Measurements from ENCODE around the gene ARL8B.

ARL8B gene

DNA sequence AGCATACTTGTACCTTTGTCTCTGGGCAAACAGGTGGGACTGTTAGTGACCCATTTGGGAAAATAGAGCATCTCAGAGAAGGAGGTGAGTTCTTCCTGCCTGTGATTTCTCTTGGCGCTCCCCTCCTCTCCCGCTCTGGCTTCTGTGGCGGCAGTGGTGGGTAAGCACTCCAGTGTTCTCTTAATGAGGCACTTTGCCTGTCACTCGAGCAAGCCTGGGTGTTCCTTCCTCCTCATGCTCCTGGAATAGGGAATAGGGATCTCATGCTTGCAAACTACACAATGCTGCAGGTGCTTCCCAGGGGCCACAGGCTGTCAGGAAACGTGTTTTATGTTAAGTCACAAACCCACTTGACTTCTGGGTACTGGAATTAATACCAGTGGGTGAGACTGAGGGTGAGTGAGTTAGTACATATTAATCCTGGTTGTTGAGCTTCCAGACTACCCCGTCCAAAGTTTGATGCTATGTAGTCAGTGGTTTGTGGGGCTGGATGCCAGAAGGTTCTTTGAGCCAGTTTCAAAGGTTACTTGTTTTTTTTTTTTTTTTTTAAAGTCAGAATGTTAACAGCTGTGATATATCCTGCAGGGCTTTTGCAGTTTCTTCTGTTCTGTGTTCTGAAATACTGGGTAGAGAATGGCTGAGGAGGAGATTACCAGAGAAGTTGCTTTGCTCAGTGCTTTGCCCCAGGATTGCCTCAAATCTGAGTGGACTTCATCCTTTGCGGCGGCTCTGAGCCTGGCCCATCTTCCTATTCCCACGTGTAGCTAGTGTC lies 95.9 kb downstream of the ARL8B start:
- no peak for DNase-seq

DNA sequence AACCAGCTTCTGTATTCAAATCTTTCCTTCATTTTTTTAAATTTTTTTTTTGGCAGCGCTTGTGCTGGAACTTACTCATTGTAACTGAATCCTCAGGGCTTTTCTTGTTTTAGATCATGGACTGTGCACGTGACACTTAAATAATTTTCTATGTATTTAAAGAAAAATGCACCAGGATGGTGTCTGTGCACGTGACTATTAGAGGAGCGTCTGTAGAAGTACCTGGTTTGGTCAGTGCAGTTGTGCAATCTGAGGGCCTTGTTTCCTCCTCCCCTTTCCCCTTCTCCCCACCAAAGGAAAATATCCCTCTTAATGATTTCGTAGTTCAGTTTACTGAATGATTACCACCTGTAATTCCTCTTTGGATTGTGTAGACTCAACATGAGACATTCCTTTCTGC lies 96.7 kb downstream of the ARL8B start:
- no peak for DNase-seq

DNA sequence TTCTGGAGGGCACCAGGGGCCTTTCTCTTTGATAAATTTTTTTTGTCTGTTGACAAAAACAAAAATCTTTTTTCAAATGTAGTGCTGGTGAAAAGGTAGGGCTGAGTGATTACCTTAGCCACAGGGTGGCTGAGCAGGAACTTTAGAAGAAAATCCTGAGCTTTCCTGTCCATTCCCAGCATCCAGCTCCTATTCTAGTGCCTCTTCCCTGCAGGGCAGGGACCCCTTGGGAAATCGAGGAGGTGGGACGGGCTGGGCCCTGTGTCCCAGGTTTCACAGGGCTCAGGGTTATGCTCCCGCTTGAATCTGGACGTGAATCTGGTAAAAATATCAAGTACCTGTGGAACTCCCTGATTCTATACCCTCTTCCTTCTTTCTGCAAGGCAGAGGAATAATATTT lies 97.1 kb downstream of the ARL8B start:
- DNase-seq = no peak

DNA sequence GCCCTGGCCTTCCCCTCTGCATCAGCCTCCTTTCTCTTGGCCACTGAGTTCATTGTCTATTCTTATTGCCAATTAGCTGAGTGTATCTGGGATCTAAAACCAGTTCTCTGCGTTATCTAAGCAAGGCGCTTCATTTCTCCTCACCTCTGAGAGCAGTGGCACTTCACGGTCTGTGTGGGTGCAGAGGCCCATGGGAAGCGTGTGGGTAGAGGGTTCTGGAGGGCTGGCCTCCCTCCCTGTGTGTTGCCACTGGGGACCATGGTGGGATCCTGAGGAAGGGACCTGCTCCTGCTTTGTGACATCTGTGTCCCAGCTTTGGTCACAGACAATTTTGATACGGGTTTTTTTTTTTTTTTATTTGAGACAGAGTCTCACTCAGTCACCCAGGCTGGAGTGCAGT lies 98.1 kb downstream of the ARL8B start:
- no peak for DNase-seq

DNA sequence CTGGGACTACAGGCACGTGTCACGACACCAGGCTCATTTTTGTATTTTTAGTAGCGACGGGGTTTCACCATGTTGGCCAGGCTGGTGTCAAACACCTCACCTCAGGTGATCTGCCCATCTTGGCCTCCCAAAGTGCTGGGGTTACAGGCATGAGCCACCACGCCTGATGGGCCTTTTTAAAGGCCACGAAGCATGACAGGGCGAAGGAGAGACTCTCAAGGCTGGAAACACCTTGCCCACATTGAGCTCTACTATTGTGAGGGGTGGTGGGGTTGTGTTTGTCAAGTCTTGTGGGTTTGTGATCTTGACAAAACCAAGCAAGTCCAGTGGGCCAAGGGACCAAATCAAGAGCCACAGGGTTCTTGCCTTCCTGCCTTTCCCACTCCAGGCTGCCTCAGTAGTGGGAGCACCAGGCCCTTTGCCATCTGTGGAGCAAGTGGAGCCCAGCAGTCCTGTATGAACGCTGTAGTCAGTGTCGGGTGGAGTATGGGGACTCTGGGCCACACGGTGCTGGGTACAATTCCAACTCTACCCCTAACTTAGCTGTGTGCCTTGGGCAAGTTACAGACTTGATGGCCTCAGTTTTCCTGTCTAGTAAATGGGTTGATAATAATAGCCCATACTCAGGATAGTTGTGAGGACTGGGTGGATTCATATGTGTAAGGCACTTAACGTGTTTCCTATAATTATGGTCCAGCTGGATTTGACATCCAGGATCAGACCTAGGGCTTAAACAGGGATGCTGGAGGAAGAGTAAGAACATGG lies 98.8 kb downstream of the ARL8B start:
- DNase-seq = no peak

DNA sequence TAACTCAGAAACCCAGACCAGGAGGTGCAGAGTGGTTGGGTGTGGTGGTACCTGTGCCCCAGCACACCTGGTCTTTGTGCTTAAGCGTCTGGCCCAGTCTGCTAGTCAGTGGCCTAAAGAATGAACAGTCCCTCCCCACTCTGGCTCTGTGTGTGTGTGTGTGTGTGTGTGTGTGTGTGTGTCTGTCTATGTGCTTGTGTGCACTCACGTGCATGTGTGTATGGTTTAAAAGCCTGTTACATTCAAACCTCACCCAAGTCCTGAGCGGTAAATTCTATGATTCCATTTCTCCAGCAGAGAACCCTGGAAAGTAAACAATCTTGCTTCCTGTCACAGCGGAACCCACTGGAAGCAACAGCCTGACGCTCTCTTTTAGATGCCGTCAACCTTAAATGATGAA lies 99.6 kb downstream of the ARL8B start:
- DNase-seq = no peak

DNA sequence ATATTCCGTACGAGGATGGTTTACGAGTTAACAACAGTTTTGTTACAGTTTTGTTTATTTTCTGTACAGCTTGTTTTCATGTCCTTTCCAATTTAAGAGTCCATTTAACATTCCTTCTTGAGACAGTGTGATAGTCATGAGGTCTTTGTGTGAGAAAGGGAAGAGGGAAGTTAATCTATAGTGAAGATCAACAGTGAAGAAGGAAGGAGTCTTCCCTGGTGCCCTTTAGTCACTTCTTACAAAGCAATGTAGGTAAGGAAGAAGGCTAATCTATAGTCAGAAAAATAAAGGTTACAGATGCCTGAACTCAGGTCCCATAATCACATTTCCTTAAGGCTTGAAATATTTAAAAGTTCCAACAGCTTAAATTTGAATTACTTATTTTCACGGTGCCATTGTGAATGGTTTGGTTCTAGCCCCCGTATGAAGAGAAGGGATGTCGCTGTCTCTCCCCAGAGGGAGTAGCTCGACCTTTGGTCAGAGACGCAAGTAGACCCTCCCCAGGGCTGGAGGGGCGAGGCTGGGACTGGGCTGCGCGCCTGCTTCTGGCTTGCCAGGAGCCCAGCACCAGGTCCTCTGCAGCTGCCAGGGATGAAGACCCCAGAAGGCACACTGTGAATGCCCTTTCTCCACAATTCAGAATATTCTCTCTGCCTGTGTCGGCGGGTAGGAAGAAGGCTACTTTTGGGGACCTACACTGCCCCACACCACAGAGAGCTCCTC lies 100.4 kb downstream of the ARL8B start:
- DNase-seq = no peak

DNA sequence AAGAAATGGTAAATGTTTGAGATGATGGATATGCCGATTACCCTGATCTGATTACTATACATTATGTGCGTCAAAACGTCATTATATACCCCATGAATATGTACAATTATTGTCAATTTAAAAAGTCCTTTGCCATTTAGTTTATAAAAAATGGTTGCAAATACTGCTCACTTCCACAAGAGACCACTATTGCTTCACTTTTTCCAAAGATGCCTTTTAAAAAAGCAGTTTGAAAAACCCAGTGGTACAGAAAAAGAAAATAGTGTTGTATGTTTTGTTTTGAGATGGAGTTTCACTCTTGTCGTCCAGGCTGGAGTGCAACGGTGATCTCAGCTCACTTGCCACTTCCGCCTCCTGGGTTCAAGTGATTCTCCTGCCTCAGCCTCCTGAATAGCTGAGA lies 104.7 kb downstream of the ARL8B start:
- DNase-seq = no peak

DNA sequence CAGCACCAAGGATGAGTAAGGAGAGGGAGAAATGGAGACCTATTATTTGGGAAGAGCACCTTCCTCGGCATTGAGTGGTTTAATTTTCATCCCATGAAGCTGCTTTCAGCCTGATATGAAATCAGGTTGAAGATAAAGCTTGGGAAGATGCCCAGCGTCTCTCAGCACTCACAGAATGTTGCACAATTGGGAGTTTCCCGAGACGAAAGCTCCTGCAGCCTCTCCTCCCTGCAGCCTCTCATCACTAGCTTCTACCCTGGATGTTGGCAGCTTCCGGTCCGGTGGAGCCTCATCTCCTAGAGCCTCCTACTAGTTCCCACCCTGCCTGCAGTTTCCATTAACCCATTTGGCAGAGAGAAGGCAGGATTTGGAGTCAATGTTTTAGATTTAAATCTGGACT lies 105.7 kb downstream of the ARL8B start:
- no peak for DNase-seq

DNA sequence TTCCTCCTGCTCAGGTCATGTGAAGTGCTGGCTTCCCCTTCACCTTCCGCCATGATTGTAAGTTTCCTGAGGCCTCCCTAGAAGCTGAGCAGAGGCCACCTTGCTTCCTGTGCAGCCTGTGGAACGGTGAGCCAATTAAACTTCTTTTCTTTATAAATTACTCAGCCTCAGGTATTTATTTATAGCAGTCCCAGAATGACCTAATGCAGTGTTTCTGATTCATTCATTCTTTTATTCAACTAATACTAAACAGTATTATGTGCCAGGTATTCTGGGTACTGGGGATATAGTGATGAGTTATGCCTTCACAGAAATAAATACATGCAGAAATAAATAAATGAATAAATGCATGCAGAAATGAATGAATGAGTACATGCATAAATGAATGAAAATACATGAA lies 107.3 kb downstream of the ARL8B start:
- DNase-seq = no peak
